K562 (cell line): ENCODE data around the gene DHRS7C. TPM values are rescaled to one million over a fixed set of nuclear protein-coding genes. Genes with fewer than 3 reads are reported as not detected.

Experiments
- ATAC-seq: fragments of 200-7000 bp; cut with Tn5 transposase; 3 replicates; pipeline ENCODE4 v1.9.1; 2020; ENCODE audit warnings: moderate library complexity
- BruUV-seq: library from RNA; stranded (reverse); fragments of 400-500 nt; replicated peaks from 2 replicates; lab custom pipeline; 2021; lab: Mats Ljungman, UMichigan
- CTCF ChIA-PET: fragments of 300-600 bp; formaldehyde crosslinking; extraction: SDS; loops from one replicate; lab custom pipeline; 2021; ENCODE audit warnings: low intra/inter-chr PET ratio; lab: Yijun Ruan, JAX
- POLR2A ChIA-PET: fragments of 300-600, 350-650 bp; sonication (Branson Sonifier 250); formaldehyde crosslinking; extraction: SDS; loops from one replicate; lab custom pipeline; 2021; ENCODE audit warnings: antibody characterized with exemption, inconsistent platforms; lab: Yijun Ruan, JAX
- DNase-seq, 4 experiments: peaks; one replicate each; pipeline versions ENCODE4 v3.0.0 to v3.0.0-alpha.2; 2011 to 2018; ENCODE audit warnings: low spot score in 3 of 4, mixed read lengths in 3 of 4; ENCODE audit errors: extremely low read depth in 1 of 4
- FAIRE-seq: peaks from 2 replicates; lab custom pipeline; 2011; peaks lifted over from hg19 to GRCh38; lab: Jason Lieb, UNC
- H2AFZ ChIP-seq: 2 replicates; pipeline ENCODE4 v1.6.0; 2011; ENCODE audit warnings: low read depth, low read length, control low read depth, inconsistent platforms
- H3K27ac ChIP-seq: fragments of 200-600 bp; 3 replicates; pipeline ENCODE4 v1.8.0; 2011; ENCODE audit warnings: low read depth, mild to moderate bottlenecking, control low read depth, inconsistent platforms, low read length, moderate library complexity, mixed read lengths; ENCODE audit errors: extremely low read depth
- H3K27me3 ChIP-seq, 2 experiments: fragments of 300-600 bp in 1 of 2; 2 replicates in 1 of 2; 3 replicates in 1 of 2; pipeline versions ENCODE4 v1.6.0 to v1.8.0; 2011; ENCODE audit warnings: inconsistent platforms in 2 of 2, low read length in 2 of 2, mild to moderate bottlenecking in 1 of 2, mixed read lengths in 1 of 2, moderate library complexity in 1 of 2; ENCODE audit not compliant: control insufficient read depth in 2 of 2, insufficient read depth in 2 of 2
- H3K36me3 ChIP-seq: fragments of 300-600 bp; 3 replicates; pipeline ENCODE4 v1.8.0; 2011; ENCODE audit warnings: mild to moderate bottlenecking, low read length, inconsistent platforms; ENCODE audit not compliant: control insufficient read depth, insufficient read depth
- H3K4me1 ChIP-seq, 2 experiments: fragments of 200-600 bp in 1 of 2; replicated peaks in 1 of 2; 2 replicates in 1 of 2; 3 replicates in 1 of 2; pipeline versions ENCODE4 v1.5.1 to v1.8.0; 2011; ENCODE audit warnings: inconsistent platforms in 2 of 2, low read length in 2 of 2, mild to moderate bottlenecking in 1 of 2, mixed read lengths in 1 of 2, moderate library complexity in 1 of 2; ENCODE audit not compliant: control insufficient read depth in 2 of 2, insufficient read depth in 2 of 2
- H3K4me2 ChIP-seq: 2 replicates; pipeline ENCODE4 v1.6.1; 2011; ENCODE audit warnings: low read length, control low read depth, inconsistent platforms, mixed read lengths; ENCODE audit not compliant: insufficient read depth
- H3K4me3 ChIP-seq: fragments of 200-600 bp; sonication (generic), shearing (Covaris generic); 2 replicates; pipeline ENCODE4 v1.5.1; 2016; ENCODE audit warnings: control low read depth, inconsistent platforms
- H3K79me2 ChIP-seq: fragments of 200-600 bp; 3 replicates; pipeline ENCODE4 v1.8.0; 2011; ENCODE audit warnings: low read length, inconsistent platforms; ENCODE audit not compliant: control insufficient read depth, insufficient read depth
- H3K9ac ChIP-seq, 2 experiments: 2 replicates each; pipeline versions ENCODE4 v1.6.0 to v1.6.1; 2011; ENCODE audit warnings: low read depth in 2 of 2, low read length in 2 of 2, control low read depth in 1 of 2, inconsistent platforms in 1 of 2, mild to moderate bottlenecking in 1 of 2, mixed read lengths in 1 of 2; ENCODE audit not compliant: insufficient read depth in 1 of 2
- H3K9me1 ChIP-seq: one replicate; pipeline ENCODE4 v1.6.0; 2011; ENCODE audit warnings: inconsistent platforms, mild to moderate bottlenecking, low read length, moderate library complexity; ENCODE audit not compliant: control insufficient read depth, insufficient read depth
- H3K9me3 ChIP-seq: replicated peaks from 2 replicates; pipeline ENCODE4 v1.5.1; 2011; ENCODE audit warnings: low read depth, low read length, inconsistent platforms; ENCODE audit not compliant: control insufficient read depth, insufficient read depth
- H4K20me1 ChIP-seq: replicated peaks from 2 replicates; pipeline ENCODE4 v1.6.1; 2011; ENCODE audit warnings: low read length, inconsistent platforms, mixed read lengths; ENCODE audit not compliant: control insufficient read depth, insufficient read depth
- COPS2 ChIP-seq: fragments of 450-650 bp; conservative IDR thresholded peaks from 2 replicates; pipeline ENCODE4 v1.6.1; 2016; ENCODE audit warnings: mild to moderate bottlenecking, moderate library complexity
- ELF1 ChIP-seq: fragments of 200-800 bp; sonication (Bioruptor generic); IDR thresholded peaks from 2 replicates; pipeline ENCODE4 v1.6.1; 2016; ENCODE audit warnings: missing genetic modification characterization, missing compliant biosample characterization
- ETV6 ChIP-seq, 3 experiments: fragments of 150-350 bp in 1 of 3; sonication (generic) in 1 of 3; formaldehyde crosslinking in 1 of 3; IDR thresholded peaks; 2 replicates each; pipeline versions ENCODE4 v1.6.1 to v1.8.0; 2014 to 2022; ENCODE audit warnings: borderline replicate concordance in 2 of 3, low read depth in 2 of 3, antibody characterized with exemption in 1 of 3, low read length in 1 of 3, mild to moderate bottlenecking in 1 of 3, missing genetic modification reagents in 1 of 3
- GABPB1 ChIP-seq: sonication (generic); formaldehyde crosslinking; IDR thresholded peaks from 2 replicates; pipeline ENCODE4 v1.8.0; 2022; ENCODE audit warnings: mild to moderate bottlenecking, missing genetic modification reagents
- HDAC1 ChIP-seq, 2 experiments: fragments of 450-650 bp; IDR thresholded peaks; 2 replicates each; pipeline ENCODE4 v1.6.1; 2016 to 2017; ENCODE audit warnings: inconsistent platforms in 1 of 2, mild to moderate bottlenecking in 1 of 2, moderate library complexity in 1 of 2
- MTA3 ChIP-seq: fragments of 450-650 bp; formaldehyde crosslinking; IDR thresholded peaks from 2 replicates; pipeline ENCODE4 v1.6.1; 2017; ENCODE audit warnings: mild to moderate bottlenecking, borderline replicate concordance
- SP2 ChIP-seq: IDR thresholded peaks from 2 replicates; pipeline ENCODE4 v1.6.1; 2011; ENCODE audit warnings: mild to moderate bottlenecking, low read depth, low read length, moderate library complexity; ENCODE audit not compliant: poor library complexity, severe bottlenecking; ENCODE audit errors: extremely low read depth
- TAF9B ChIP-seq: fragments of 450-650 bp; IDR thresholded peaks from 2 replicates; pipeline ENCODE4 v1.6.1; 2018; ENCODE audit warnings: mild to moderate bottlenecking; ENCODE audit not compliant: partially characterized antibody
- WGBS: fragments of 100-300 bp; shearing (Covaris generic); methylation state at CpG from one replicate; pipeline ENCODE4 v1.1.6; 2016; ENCODE audit warnings: low coverage, mixed read lengths; ENCODE audit not compliant: insufficient coverage; ENCODE audit errors: missing lambda C conversion rate; 5-methylcytosine and 5-hydroxymethylcytosine counted together
- in situ Hi-C: fragments of 300-500 bp; cut with MboI; formaldehyde crosslinking; loops from 4 replicates; pipeline ENCODE4 v1.15.0; 2018; ENCODE audit warnings: inconsistent platforms, mixed read lengths
- intact Hi-C: fragments of 100-400 bp; cut with micrococcal nuclease; formaldehyde crosslinking; loops from 2 replicates; pipeline ENCODE4 v1.14.2; 2022
- polyA plus RNA-seq, 8 experiments: library from polyadenylated mRNA; depleted of rRNA in 4 of 8; stranded (reverse) in 5 of 8; unstranded in 3 of 8; fragments of >200 nt; fragmentation: Nextera tagmentation in 2 of 8; fragmentation: Illumina TruSeq in 1 of 8; extraction: Ambion mirVana in 2 of 8; extraction: Trizol in 1 of 8; gene quantifications; 2 replicates each; pipeline versions ENCODE4 v1.2.1 to v1.2.3, GENCODE V29; 2011 to 2014; ENCODE audit warnings: inconsistent platforms in 1 of 8, missing spikeins in 1 of 8
- total RNA-seq, 7 experiments: library from RNA; depleted of rRNA in 6 of 7; stranded (reverse); fragments of >200 nt in 6 of 7; fragmentation: Illumina TruSeq in 2 of 7; extraction: Trizol in 2 of 7; gene quantifications; 2 replicates each; pipeline versions ENCODE4 v1.2.1 to v1.2.3, GENCODE V29; 2011 to 2021; ENCODE audit warnings: low replicate concordance in 1 of 7
- TF ChIP-seq, protein P1 (sequence below): sonication (generic); formaldehyde crosslinking; IDR thresholded peaks from 2 replicates; pipeline ENCODE4 v1.8.0; 2022; ENCODE audit warnings: mild to moderate bottlenecking, missing genetic modification reagents
- TF ChIP-seq, protein P2 (sequence below): sonication (generic); formaldehyde crosslinking; IDR thresholded peaks from 2 replicates; pipeline ENCODE4 v1.8.1; 2022; ENCODE audit warnings: missing genetic modification reagents
- TF ChIP-seq, protein P3 (sequence below): sonication (generic); formaldehyde crosslinking; IDR thresholded peaks from 2 replicates; pipeline ENCODE4 v1.8.0; 2022; ENCODE audit warnings: missing genetic modification reagents, mild to moderate bottlenecking, borderline replicate concordance

Gene DHRS7C
- total and polyA plus RNA-seq, 9 of the 15 experiments (the other 6 are each of a cell fraction or from before 2014, with no cell fraction given): not detected

DNA sequence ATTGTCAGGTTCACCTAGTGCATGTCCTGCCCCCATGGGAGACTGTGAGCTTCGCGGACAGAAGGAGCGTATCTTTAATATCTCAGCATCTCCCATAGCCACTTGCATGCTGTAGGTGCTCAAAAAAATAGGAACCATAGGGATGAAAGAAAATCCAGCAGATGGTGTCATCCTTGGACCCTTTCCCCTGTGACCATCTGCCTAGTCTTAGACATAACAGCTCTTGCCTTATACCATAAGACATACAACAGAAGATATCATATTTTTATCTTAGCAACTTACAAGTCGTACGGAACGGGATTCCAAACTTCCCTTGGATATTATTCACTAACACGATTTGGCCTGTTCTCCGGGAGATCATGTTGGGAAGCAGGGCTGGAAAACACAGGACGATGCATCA is 14.5 kb downstream of the DHRS7C start:
- H3K9ac ChIP-seq: no peak overlapping the region
- ChIA-PET POLR2A (no interaction called here), CTCF (no interaction called here)
- no peaks in the 10 kb centered on the region for H3K79me2 ChIP-seq
- BruUV-seq: no TSS peak
- H3K27ac ChIP-seq: no peak overlapping the region
- WGBS: 2% methylated on average over 9 of the region's 9 CpGs
- FAIRE-seq: no peak
- no peaks in the 10 kb centered on the region for H3K36me3 ChIP-seq
- H3K27me3 ChIP-seq: no peaks in the 10 kb centered on the region; a peak in 1 of 5 replicates
- H3K9me3 ChIP-seq: no peaks in the 10 kb centered on the region
- no peaks in the 10 kb centered on the region for H3K4me1 ChIP-seq
- no peaks in the 10 kb centered on the region for H3K9me1 ChIP-seq
- H3K4me2 ChIP-seq: no peak overlapping the region
- H4K20me1 ChIP-seq: no peaks in the 10 kb centered on the region
- no peak overlapping the region for H3K4me3 ChIP-seq
- in situ Hi-C loops (no loop called here), intact Hi-C loops (no loop called here)
- TF ChIP-seq COPS2 (no peak), TAF9B (no peak), ELF1 (tag) (no peak), HDAC1 (IDR thresholded peaks at IDR 0.05) (no peak), MTA3 (no peak), ETV6 (IDR thresholded peaks at IDR 0.05; ENCODE audit: borderline replicate concordance in 1 of 2, low read depth in 2 of 2, low read length in 1 of 2) (no peak), ETV6 (CRISPR knock-in tag; IDR thresholded peaks at IDR 0.05; ENCODE audit: borderline replicate concordance) (no peak), GABPB1 (CRISPR knock-in tag) (no peak), SP2 (no peak)
- TF ChIP-seq, protein P1, sequence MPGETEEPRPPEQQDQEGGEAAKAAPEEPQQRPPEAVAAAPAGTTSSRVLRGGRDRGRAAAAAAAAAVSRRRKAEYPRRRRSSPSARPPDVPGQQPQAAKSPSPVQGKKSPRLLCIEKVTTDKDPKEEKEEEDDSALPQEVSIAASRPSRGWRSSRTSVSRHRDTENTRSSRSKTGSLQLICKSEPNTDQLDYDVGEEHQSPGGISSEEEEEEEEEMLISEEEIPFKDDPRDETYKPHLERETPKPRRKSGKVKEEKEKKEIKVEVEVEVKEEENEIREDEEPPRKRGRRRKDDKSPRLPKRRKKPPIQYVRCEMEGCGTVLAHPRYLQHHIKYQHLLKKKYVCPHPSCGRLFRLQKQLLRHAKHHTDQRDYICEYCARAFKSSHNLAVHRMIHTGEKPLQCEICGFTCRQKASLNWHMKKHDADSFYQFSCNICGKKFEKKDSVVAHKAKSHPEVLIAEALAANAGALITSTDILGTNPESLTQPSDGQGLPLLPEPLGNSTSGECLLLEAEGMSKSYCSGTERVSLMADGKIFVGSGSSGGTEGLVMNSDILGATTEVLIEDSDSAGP (CRISPR knock-in tag): no peak
- TF ChIP-seq, protein P2, sequence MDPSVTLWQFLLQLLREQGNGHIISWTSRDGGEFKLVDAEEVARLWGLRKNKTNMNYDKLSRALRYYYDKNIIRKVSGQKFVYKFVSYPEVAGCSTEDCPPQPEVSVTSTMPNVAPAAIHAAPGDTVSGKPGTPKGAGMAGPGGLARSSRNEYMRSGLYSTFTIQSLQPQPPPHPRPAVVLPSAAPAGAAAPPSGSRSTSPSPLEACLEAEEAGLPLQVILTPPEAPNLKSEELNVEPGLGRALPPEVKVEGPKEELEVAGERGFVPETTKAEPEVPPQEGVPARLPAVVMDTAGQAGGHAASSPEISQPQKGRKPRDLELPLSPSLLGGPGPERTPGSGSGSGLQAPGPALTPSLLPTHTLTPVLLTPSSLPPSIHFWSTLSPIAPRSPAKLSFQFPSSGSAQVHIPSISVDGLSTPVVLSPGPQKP (CRISPR knock-in tag): no peak
- TF ChIP-seq, protein P3, sequence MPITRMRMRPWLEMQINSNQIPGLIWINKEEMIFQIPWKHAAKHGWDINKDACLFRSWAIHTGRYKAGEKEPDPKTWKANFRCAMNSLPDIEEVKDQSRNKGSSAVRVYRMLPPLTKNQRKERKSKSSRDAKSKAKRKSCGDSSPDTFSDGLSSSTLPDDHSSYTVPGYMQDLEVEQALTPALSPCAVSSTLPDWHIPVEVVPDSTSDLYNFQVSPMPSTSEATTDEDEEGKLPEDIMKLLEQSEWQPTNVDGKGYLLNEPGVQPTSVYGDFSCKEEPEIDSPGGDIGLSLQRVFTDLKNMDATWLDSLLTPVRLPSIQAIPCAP (CRISPR knock-in tag): no peak
- no peak for ATAC-seq
- DNase-seq: no peak
- H2AFZ ChIP-seq: no peak overlapping the region
